NT2/D1 (cell line): Measurements from ENCODE around the gene PRICKLE3.

Experiments used
- DNase-seq: peaks from one replicate; pipeline ENCODE4 v3.0.0-alpha.2; 2011; ENCODE audit warnings: low read depth, low spot score
- H3K27me3 ChIP-seq: 2 replicates; pipeline ENCODE4 v1.6.0; 2011; ENCODE audit warnings: mild to moderate bottlenecking; ENCODE audit not compliant: insufficient read length, insufficient read depth
- H3K36me3 ChIP-seq: 2 replicates; pipeline ENCODE4 v1.6.1; 2011; ENCODE audit warnings: mild to moderate bottlenecking, low read length, mixed read lengths; ENCODE audit not compliant: insufficient read depth, insufficient read length
- H3K4me1 ChIP-seq: 2 replicates; pipeline ENCODE4 v1.5.1; 2011; ENCODE audit not compliant: insufficient read depth, insufficient read length
- H3K4me3 ChIP-seq: 2 replicates; pipeline ENCODE4 v1.5.1; 2011; ENCODE audit warnings: low read depth; ENCODE audit not compliant: insufficient read length
- H3K9ac ChIP-seq: 2 replicates; pipeline ENCODE4 v1.6.0; 2011; ENCODE audit warnings: low read depth; ENCODE audit not compliant: insufficient read length
- H3K9me3 ChIP-seq: 2 replicates; pipeline ENCODE4 v1.5.1; 2011; ENCODE audit warnings: mild to moderate bottlenecking, low read length; ENCODE audit not compliant: insufficient read depth
- SUZ12 ChIP-seq: IDR thresholded peaks from 2 replicates; pipeline ENCODE4 v1.6.1; 2011; ENCODE audit not compliant: insufficient read length, insufficient read depth; ENCODE audit errors: extremely low read depth
- YY1 ChIP-seq: IDR thresholded peaks from 2 replicates; pipeline ENCODE4 v1.6.1; 2011; ENCODE audit not compliant: insufficient read length, insufficient read depth
- ZNF274 ChIP-seq: IDR thresholded peaks from 2 replicates; pipeline ENCODE4 v1.6.1; 2011; ENCODE audit warnings: mild to moderate bottlenecking, low read depth, low read length

PRICKLE3 gene

DNA sequence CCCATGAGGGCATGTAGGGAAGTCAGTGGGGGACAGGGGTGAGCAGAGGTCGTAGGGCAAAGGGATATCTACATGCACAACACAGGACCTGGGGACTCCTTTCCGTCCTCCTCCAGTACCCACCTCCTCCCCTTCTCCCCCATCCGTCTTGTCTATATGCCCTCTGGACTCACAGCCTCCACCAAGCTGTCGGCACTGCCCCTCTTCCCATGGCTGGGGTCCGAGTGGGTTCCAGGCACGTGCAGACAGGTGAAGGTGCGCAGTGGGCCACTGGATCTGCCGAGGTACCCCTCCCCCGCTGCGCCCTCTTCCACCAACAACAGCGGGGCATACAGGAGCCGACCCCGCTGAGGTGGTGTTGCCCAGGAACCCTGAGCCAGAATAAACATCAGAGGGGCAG is 19.3 kb upstream of the PRICKLE3 start:
- TF ChIP-seq YY1 (no peak), ZNF274 (no peak), SUZ12 (no peak)
- Histone ChIP-seq H3K27me3 (no peaks in the 10 kb centered on the region), H3K9me3 (no peaks in the 10 kb centered on the region), H3K9ac (no peak overlapping the region), H3K36me3 (no peaks in the 10 kb centered on the region), H3K4me1 (peaks cover 11% of the 10 kb centered on the region), H3K4me3 (no peak overlapping the region)
- DNase-seq, result no peak

GRCh38 chrX:49204709-49205108 is 18.5 kb upstream of the PRICKLE3 start:
- TF ChIP-seq YY1, result no peak
- no peak for TF ChIP-seq SUZ12
- TF ChIP-seq ZNF274, result no peak
- no peak overlapping the region for H3K4me3 ChIP-seq
- H3K36me3 ChIP-seq, result no peaks in the 10 kb centered on the region
- H3K4me1 ChIP-seq, result peaks cover 11% of the 10 kb centered on the region
- H3K9me3 ChIP-seq, result no peaks in the 10 kb centered on the region
- peaks cover 2% of the 10 kb centered on the region for H3K27me3 ChIP-seq
- no peak for DNase-seq
- no peak overlapping the region for H3K9ac ChIP-seq

DNA sequence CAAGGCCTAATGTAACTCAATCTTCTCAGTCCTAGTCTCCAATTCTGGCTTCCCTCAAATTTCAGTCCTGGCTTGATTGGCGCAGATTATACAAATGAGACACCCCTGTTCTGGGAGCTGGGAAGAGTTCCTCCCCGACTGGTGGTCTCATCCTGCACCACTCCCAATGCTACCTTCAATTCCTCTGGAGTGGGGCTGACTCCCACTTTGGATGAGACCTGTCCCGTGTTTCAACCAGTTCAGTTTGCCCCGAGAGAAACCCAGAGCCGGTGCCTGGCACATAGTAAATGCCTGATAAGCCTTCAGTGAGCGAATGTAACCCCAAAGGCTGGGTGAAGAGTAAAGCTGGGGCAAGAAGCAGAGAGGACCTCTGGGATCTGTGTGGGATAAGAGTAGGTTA is 17.8 kb upstream of the PRICKLE3 start:
- Histone ChIP-seq H3K36me3 (no peaks in the 10 kb centered on the region), H3K9ac (peak overlapping the region; percentile 21), H3K9me3 (no peaks in the 10 kb centered on the region), H3K27me3 (peaks cover 9% of the 10 kb centered on the region), H3K4me3 (no peak overlapping the region), H3K4me1 (peaks cover 12% of the 10 kb centered on the region)
- DNase-seq, result no peak
- no peak for TF ChIP-seq ZNF274
- TF ChIP-seq SUZ12, result no peak
- no peak for TF ChIP-seq YY1

DNA sequence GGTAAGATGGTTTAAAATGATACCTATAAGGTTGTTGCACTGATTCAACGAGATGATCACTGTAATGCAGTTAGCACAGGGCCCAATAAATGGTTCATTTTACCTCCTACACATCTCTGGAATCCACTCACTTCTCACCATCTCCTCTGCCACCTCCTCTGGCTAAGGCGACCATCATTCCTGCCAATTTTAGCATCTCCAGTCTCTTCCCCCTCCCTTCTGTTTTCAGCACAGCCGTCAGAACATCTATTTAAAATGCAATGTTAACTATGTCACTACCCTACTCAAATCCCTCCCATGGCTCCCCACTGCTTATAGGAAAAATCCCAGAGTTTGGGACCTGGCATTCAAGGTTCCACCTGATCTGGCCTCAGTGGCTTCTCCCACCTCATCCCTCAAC is 17.4 kb upstream of the PRICKLE3 start:
- Histone ChIP-seq H3K9me3 (no peaks in the 10 kb centered on the region), H3K9ac (no peak overlapping the region), H3K4me3 (no peak overlapping the region), H3K27me3 (peaks cover 13% of the 10 kb centered on the region), H3K4me1 (peaks cover 14% of the 10 kb centered on the region), H3K36me3 (no peaks in the 10 kb centered on the region)
- TF ChIP-seq SUZ12 (no peak), ZNF274 (no peak), YY1 (no peak)
- no peak for DNase-seq

GRCh38 chrX:49202022-49202421 is 15.8 kb upstream of the PRICKLE3 start:
- Histone ChIP-seq H3K9ac (no peak overlapping the region), H3K36me3 (no peaks in the 10 kb centered on the region), H3K4me3 (no peak overlapping the region), H3K27me3 (peaks cover 22% of the 10 kb centered on the region), H3K9me3 (no peaks in the 10 kb centered on the region), H3K4me1 (peaks cover 20% of the 10 kb centered on the region)
- no peak for TF ChIP-seq ZNF274
- no peak for TF ChIP-seq SUZ12
- TF ChIP-seq YY1, result no peak
- no peak for DNase-seq

DNA sequence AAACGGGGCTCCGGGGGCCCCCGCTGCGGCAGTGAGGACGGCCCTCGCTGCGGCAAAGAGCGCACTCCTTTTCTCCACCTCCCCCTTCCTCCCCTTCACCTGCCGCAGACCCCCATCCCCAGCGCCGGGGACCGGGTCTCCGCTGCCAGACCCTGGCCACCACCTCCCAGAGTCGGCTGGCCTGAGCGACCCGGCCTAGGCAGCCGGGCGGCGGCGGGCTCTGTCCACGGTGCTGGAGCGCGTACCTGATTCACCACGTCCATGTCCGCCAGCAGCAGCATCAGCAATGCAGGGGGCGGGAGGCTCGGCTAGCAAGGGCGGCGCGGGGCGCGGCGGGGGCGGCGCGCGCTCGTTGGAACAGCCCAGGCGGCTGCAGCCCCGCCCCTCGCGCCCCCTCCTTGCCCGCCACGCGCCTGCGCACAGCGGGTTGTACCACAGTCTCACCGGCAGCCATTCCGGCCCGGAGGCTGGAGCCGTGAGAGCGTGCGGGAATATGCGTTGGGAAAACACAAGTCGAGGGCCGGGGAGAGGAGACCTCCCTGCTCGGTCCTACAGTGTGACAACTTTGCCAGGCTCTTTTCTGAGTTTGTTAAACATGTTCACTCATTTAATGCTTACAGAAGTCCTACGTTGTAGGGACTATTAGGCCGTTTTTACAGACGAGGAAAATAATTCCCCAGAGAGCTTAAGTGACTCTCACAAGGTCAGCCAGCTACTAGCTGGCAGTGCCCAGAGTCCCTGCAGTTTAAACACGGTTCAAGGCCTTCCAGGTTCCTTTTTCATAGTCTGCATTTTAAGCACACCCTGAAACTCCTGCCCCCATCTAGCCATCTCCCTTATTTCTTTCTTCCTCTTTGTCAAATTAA is 14.0 kb upstream of the PRICKLE3 start, which contains the start of gene SYP:
Gene SYP (minus strand): TSS at position 288 of the 866 bp plus-strand sequence. CDS start 7 bp downstream, at position 281.
- peak; percentile 75 for DNase-seq
- Histone ChIP-seq H3K4me1 (peaks cover 23% of the 10 kb centered on the region), H3K36me3 (no peaks in the 10 kb centered on the region), H3K27me3 (peaks cover 22% of the 10 kb centered on the region), H3K4me3 (peak within 1 kb of the TSS; percentile 15), H3K9me3 (no peaks in the 10 kb centered on the region), H3K9ac (peak within 1 kb of the TSS; percentile 75)
- no peak for TF ChIP-seq SUZ12
- TF ChIP-seq YY1, result peak; percentile 53
- no peak for TF ChIP-seq ZNF274

- peak overlapping the region; percentile 15 for H3K4me3 ChIP-seq
- H3K36me3 ChIP-seq, result peaks cover 2% of the 10 kb centered on the region
- H3K4me1 ChIP-seq, result peaks cover 20% of the 10 kb centered on the region
- TF ChIP-seq SUZ12 (no peak), ZNF274 (no peak), YY1 (no peak)
- peak overlapping the region; percentile 61 for H3K9ac ChIP-seq
- no peak for DNase-seq
- H3K27me3 ChIP-seq, result peaks cover 22% of the 10 kb centered on the region
- H3K9me3 ChIP-seq, result no peaks in the 10 kb centered on the region
Measured at GRCh38 chrX:49199315-49199595, 13.1 kb upstream of the PRICKLE3 start.
